ENCODE data around the gene TOMM34. TPM values are rescaled to one million over a fixed set of nuclear protein-coding genes. Genes with fewer than 3 reads are reported as not detected.

TOMM34 gene
- total RNA-seq, 1 donor from 2014 or later: 16.2 TPM

- DNase-seq (ENCODE audit: extremely low spot score in 2 of 2): no peak
- no peaks in the 10 kb centered on the region for H3K27me3 ChIP-seq
- peaks cover 3 to 24% of the 10 kb centered on the region in 2 donors for H3K36me3 ChIP-seq
- peaks cover 14% of the 10 kb centered on the region for H3K4me1 ChIP-seq
- intact Hi-C loops (cut with DNase I): no loop called here
- H3K4me3 ChIP-seq: no peak overlapping the region
- no peaks in the 10 kb centered on the region for H3K9me3 ChIP-seq
- H3K27ac ChIP-seq: peak overlapping the region; percentile 43
- TF ChIP-seq POLR2A (IDR thresholded peaks at IDR 0.05): no peak
- TF ChIP-seq POLR2AphosphoS5 (IDR thresholded peaks at IDR 0.05; ENCODE audit: insufficient read depth in 1 of 2, low read depth in 1 of 2): no peak
- TF ChIP-seq CTCF (IDR thresholded peaks at IDR 0.05): no peak
Measured at GRCh38 chr20:44990957-44991356, 30.8 kb upstream of the TOMM34 start.

- Histone ChIP-seq H3K27ac (peak overlapping the region; percentile 43), H3K4me3 (no peak overlapping the region), H3K4me1 (peaks cover 14% of the 10 kb centered on the region), H3K27me3 (no peaks in the 10 kb centered on the region), H3K36me3 (peaks cover 3 to 25% of the 10 kb centered on the region in 2 donors), H3K9me3 (no peaks in the 10 kb centered on the region)
- DNase-seq (ENCODE audit: extremely low spot score in 2 of 2): no peak
- intact Hi-C loops (cut with DNase I): no loop called here
- TF ChIP-seq POLR2AphosphoS5 (IDR thresholded peaks at IDR 0.05; ENCODE audit: insufficient read depth in 1 of 2, low read depth in 1 of 2) (no peak), POLR2A (IDR thresholded peaks at IDR 0.05) (no peak), CTCF (IDR thresholded peaks at IDR 0.05) (no peak)
Measured at GRCh38 chr20:44990425-44990824, 30.2 kb upstream of the TOMM34 start.

- TF ChIP-seq CTCF (IDR thresholded peaks at IDR 0.05) (no peak), POLR2AphosphoS5 (IDR thresholded peaks at IDR 0.05; ENCODE audit: insufficient read depth in 1 of 2, low read depth in 1 of 2) (no peak), POLR2A (IDR thresholded peaks at IDR 0.05) (no peak)
- no peak overlapping the region for H3K4me3 ChIP-seq
- H3K9me3 ChIP-seq: no peaks in the 10 kb centered on the region
- intact Hi-C loops (cut with DNase I): no loop called here
- DNase-seq (ENCODE audit: extremely low spot score in 2 of 2): no peak
- H3K36me3 ChIP-seq: peaks cover 0 to 27% of the 10 kb centered on the region in 2 donors
- H3K27me3 ChIP-seq: no peaks in the 10 kb centered on the region
- no peak overlapping the region for H3K27ac ChIP-seq
- peaks cover 14% of the 10 kb centered on the region for H3K4me1 ChIP-seq
Measured at GRCh38 chr20:44988631-44989171, 28.5 kb upstream of the TOMM34 start.

- TF ChIP-seq POLR2AphosphoS5 (IDR thresholded peaks at IDR 0.05; ENCODE audit: insufficient read depth in 1 of 2, low read depth in 1 of 2): no peak
- no peak for TF ChIP-seq CTCF (IDR thresholded peaks at IDR 0.05)
- TF ChIP-seq POLR2A (IDR thresholded peaks at IDR 0.05): no peak
- intact Hi-C loops (cut with DNase I): no loop called here
- peaks cover 0 to 44% of the 10 kb centered on the region in 2 donors for H3K36me3 ChIP-seq
- no peak overlapping the region for H3K4me3 ChIP-seq
- DNase-seq (ENCODE audit: extremely low spot score in 2 of 2): no peak
- no peak overlapping the region for H3K27ac ChIP-seq
- no peaks in the 10 kb centered on the region for H3K9me3 ChIP-seq
- no peaks in the 10 kb centered on the region for H3K4me1 ChIP-seq
- H3K27me3 ChIP-seq: no peaks in the 10 kb centered on the region
Measured at GRCh38 chr20:44983093-44983674, 23.0 kb upstream of the TOMM34 start.

- Histone ChIP-seq H3K9me3 (no peaks in the 10 kb centered on the region), H3K4me1 (no peaks in the 10 kb centered on the region), H3K4me3 (no peak overlapping the region), H3K27me3 (no peaks in the 10 kb centered on the region), H3K27ac (no peak overlapping the region), H3K36me3 (peaks cover 0 to 31% of the 10 kb centered on the region in 2 donors)
- no peak for DNase-seq (ENCODE audit: extremely low spot score in 2 of 2)
- intact Hi-C loops (cut with DNase I): no loop called here
- TF ChIP-seq POLR2AphosphoS5 (IDR thresholded peaks at IDR 0.05; ENCODE audit: insufficient read depth in 1 of 2, low read depth in 1 of 2) (no peak), CTCF (IDR thresholded peaks at IDR 0.05) (no peak), POLR2A (IDR thresholded peaks at IDR 0.05) (no peak)
Measured at GRCh38 chr20:44981736-44982406, 21.7 kb upstream of the TOMM34 start.
